Suppressor macrophage treated with lipopolysaccharide for 1 hour (primary cell): Measurements from ENCODE around the gene CFAP20.
"Not testable (repeated sequence)": the region's sequence is repeated elsewhere in the genome, so short reads cannot be mapped to it uniquely, and the experiment has no call there.

ENCODE experiments used
- DNase-seq, 3 donors: peaks; one replicate each; pipeline ENCODE4 v3.0.0-alpha.2; 2020 to 2022

The CFAP20 gene

DNA sequence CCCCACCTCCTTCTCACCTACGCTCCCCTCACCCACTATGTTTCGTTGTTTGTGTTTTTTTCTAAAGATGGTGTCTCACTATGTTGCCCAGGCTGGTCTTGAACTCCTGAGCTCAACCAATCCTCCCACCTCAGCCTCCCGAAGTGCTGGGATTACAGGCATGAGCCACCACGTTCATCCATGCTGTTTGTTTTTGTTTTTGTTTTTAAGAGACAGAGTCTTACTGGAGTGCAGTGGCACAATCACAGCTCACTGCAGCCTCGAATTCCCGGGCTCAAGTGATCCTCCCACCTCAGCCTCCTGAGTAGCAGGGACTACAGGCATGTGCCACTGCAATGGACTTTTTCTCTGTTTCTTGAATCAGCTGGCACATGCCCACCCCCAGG is 33.6 kb downstream of the CFAP20 start:
- not testable (repeated sequence) for DNase-seq

DNA sequence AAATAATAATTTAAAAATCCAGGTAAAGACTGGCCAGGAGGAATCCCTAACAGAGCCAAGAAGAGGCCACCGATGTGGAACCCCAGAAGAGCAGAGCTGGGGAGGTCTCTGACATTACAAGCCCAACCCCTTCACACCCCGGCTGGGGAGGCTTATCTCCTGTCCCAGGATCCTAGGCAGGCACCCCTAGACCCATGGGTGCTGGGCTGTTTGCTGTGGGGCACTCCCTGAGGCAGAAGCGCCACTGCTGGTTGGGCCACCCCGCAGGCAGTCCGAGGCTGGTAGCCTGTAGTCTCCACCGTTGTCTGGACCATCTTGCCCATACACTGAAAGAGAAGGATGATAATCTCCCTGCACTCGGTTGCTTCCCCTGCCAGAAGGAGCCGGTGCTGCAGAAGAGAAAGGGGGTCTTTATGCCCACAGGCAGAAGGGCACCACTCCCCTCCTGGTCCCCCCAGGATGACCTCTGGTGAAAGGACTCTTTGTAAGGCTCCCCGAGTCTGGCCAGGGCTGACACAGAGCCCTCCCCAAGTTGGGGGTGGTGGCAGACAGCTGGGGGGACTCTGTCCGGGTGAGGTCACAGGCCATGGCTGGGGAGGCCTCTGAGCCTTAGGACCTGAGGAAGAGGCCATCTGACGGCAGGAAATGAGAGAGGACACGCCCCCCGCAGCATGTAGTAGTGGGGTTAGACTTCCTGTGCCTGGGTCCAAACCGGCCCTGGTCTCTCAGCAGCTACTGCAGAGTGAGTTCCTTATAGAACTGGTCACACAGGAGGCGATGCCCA is 34.2 kb downstream of the CFAP20 start:
- DNase-seq: no peak

DNA sequence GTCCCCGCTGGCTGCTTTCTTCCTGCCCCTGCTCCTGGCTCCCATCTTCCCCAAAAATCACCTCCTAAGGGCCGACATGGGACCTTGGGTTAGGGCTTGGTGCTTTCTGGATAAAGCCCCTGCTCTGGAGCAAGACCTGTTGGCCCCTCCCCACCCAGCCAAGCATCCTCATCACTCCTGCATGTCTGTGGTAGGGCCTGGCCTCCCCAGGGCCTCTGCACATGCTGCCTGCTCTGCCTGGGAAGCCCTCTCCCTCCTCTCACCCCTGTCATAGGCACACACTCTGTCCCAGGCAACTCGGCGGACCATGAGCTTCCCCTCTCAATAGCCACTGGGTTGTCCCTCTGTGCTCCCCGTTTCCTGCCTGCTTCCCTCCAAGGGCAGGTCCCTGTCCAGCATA is 35.2 kb downstream of the CFAP20 start:
- no peak for DNase-seq

DNA sequence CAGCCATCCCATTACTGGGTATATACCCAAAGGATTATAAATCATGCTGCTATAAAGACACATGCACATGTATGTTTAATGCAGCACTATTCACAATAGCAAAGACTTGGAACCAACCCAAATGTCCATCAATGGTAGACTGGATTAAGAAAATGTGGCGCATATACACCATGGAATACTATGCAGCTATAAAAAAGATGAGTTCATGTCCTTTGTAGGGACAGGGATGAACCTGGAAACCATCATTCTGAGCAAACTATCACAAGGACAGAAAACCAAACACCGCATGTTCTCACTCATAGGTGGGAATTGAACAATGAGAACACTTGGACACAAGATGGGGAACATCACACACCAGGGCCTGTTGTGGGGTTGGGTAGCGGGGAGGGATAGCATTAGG is 38.8 kb downstream of the CFAP20 start:
- DNase-seq: not testable (repeated sequence)

DNA sequence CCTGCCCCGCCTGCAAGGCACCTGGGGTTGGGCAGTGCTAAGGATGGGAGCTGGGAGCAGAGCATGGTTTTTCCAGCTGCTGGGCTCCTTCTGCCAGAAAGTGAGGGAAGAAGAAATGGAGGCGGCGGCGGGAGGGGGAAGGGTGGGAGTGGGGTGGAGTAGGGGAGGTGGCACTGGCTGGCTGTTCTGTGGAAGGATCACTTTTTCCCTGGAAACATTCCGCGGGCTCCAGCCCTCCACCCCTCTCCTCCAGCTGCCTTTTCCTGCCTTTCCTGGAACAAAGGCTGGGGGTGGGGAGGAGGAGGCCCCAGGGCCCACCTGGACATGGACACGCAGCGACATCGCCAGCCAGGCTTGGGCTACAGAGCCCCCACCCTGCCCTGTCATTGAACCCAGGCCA is 41.1 kb downstream of the CFAP20 start:
- no peak for DNase-seq

DNA sequence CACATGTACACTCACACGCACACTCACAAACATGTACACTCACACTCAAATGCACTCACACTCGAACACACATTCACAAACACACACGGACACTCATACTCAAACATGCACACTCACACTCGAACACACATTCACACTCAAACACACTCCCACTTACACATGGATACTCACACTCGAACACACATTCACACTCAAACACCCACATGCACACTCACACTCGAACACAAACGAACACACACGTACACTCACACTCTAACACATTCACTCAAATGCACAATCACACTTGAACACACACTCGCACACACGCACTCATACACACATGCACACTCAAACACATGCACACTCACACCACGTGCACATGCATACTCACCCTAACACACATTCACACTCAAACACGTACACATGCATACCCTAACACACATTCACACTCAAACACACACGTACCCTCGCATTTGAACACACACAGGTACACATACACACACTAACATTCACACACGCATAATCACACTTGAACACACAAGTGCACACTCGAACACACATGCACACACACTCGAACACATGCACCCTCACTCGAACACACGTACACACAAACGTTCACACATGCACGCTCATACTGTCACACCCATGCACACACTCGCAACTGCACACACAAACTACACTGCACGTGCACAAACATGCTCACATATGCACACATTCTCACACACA is 41.8 kb downstream of the CFAP20 start:
- DNase-seq: no peak

DNA sequence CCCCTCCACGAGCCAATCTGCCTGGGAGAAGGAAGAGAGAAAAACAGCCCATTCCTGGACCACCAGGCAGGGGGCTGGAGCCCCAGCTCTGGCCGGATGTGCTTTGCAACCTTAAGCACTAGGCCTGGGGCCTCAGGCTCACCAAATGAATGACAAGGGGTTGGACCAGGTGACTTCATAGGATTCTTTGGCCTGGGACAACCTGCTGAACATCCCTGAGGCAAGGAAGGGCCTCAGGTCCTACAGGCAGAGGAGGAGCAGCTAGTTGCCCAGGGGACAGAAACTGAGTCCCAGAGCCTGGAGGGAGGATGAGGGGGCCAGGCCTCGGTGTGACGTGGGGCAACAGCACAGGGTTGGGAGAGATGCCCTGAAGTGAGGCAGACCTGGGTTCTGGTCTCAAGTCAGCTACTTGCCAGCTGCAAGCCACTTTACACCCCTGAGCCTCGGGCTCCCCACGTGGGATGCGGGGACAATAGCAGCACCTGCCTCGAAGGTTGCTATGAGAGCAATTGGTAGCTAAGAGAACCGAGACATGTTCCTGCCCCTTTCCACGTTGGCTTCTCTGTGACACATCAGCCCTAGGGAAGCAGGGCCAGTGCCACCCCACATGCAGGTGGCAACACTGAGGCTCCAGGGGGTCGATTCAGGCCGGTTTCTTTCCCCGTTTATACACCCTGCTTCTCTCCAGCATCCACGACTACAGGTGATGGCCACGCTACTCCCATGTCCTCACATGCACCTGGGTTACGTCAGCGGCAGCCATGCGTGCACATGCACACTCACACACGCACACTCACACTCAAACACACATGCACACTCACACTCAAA is 42.6 kb downstream of the CFAP20 start:
- DNase-seq: no peak

DNA sequence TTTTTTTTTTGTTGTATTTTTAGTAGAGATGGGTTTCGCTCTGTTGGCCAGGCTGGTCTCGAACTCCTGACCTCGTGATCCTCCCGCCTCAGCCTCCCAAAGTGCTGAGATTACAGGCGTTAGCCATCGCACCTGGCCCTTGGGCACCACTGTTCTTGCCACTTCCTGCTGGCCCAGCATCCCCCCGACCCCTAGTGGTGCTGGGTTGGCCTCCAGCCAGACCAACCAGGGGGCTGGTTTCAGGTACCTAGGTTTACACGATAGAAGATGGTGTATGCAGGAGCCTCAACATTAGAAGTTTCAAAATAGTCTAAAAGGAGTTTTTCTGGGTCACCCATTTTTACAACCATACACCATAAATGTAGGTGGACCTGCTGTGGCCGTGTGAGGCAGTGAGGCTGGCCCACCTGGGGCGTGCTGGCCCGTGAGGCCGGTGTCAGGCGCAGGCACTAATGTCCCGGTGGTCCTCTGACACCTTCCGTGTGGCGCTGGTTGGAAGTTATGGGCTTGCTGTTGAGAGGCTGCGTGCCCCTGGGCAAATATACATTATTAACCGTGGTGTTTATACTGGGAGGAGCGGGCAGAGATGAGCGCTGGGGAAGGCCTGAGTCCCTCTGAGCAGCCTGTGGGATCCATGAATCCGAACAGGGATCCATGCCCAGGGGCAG is 43.5 kb downstream of the CFAP20 start:
- no peak for DNase-seq

DNA sequence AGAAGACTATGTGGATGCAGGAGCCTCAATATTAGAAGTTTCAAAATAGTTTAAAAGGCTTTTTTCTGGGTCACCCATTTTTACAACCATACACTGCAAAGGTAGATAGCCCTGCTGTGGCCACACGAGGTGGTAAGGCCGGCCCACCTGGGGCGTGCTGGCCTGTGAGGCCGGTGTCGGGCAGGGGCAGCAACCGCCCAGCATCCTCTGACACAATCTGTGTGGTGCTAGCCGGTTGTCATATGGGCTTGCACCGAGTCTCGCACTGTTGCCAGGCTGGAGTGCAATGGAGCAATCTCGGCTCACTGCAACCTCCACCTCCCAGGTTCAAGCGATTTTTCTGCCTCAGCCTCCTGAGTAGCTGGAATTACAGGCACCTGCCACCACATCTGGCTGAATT is 44.0 kb downstream of the CFAP20 start:
- no peak for DNase-seq

DNA sequence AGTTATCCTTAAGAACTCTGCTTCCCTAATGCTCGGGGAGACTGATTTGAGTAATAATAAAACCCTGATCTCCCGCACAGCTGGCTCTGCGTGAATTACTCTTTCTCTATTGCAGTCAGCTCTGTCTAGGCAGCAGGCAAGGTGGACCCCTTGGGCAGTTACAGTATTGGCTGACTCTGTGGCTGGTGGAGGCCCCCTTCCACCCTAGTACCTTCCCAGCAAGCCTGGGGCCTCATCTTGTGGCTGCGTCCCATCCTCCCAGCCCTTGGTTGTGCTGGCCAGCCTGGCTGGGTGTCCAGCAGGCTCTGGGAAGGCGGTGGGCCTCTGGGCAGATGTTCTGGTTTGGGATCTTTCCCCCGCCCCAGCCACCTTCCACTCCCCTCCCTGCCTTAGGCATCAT is 44.5 kb downstream of the CFAP20 start:
- no peak for DNase-seq

DNA sequence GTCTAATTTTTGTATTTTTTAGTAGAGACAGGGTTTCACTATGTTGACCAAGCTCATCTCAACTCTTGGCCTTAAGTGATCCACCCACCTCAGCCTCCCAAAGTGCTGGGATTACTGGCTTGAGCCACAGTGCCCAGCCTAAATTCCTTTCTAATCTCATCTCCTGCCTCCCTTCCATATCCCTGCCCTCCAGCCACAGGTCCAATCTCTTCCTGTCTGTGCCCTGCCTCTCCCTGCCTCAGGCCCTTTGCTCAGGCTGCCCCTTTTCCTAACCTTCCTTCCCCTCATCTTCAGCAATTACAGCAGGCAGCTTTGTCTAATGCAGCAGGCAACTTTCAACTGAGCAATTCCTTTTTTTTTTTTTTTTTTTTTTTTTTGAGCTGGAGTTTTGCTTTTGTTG is 46.8 kb downstream of the CFAP20 start:
- no peak for DNase-seq

DNA sequence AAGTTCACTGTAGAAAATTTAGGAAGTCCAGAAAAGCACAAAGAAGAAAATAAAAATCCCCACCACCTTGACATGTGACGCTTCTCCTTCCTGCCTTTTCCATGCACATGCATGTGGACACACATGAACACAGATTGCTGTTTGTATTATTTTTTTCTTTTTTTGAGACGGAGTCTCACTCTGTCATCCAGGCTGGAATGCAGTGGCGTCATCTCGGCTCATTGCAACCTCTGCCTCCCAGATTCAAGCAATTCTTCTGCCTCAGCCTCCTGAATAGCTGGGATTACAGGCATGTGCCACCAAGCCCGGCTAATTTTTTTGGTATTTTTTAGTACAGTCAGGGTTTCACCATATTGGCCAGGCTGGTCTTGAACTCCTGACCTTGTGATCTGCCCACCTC is 48.5 kb downstream of the CFAP20 start:
- not testable (repeated sequence) for DNase-seq

DNA sequence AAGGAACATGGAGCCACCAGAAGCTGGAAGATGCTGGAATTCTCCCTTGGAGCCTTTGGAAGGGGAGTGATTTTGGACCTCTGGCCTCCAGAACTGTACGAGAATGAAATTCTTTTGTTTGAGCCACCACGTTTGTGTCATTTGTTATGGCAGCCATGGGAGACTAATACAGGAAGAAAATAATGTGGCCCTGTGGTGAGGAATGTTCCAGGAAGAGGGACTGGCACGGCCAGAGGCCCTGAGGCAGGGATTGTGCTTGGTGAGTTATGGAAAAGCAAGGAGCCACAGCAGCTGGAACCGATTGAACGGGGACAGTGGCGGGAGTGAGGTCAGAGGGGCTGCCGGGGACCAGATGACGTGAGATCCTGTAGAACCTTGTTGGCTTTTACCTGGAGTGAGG is 51.4 kb downstream of the CFAP20 start:
- no peak for DNase-seq

DNA sequence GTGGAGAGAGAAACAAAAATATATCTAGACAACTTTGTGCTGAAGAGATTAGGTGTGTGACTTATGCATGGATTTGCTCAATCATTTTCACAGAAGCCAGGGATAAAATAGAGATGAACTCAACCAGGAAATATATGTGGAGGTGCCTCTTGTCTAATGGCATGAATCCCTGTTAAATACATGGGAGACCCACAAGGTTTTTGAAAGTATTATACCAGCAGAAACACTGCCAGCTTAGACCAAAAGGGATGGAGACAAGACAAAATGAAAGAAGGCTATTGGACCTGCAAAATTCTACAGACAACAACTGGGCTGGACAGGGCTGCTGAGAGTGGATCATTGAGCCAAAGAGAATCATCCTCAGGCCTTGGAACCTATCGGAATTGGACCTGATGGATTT is 52.7 kb downstream of the CFAP20 start:
- DNase-seq: no peak

DNA sequence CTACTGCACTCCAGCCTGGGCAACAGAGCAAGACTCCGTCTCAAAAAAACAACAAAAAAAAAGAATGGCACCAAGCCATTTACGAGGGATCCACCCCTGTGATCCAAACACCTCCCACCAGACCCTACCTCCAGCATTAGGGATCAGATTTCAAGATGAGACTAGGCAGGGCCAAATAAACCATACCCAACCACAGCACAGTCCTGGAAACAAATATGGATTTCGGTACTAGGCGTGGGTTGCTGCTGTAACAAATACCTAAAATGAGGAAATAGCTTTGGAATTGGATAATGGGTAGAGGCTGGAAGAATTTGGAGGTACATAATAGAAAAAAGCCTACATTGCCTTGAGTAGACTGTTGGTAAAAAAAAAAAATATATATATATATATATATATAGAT is 54.5 kb downstream of the CFAP20 start:
- DNase-seq: no peak

DNA sequence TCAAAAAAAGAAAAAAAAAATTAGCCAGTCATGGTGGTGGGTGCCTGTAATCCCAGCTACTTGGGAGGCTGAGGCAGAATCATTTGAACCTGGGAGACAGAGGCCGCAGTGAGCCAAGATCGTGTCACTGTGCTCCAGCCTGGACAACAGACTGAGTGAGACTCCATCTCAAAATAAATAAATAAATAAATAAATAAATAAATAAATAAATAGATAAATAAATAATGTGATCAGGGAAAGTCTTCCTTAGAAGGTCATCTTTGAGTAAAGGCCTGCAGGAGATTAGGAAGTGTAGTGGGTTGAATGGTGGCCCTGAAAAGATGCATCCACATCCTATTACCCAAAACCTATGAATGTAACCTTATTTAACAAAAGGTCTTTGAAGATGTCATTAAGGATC is 56.1 kb downstream of the CFAP20 start:
- not testable (repeated sequence) for DNase-seq

DNA sequence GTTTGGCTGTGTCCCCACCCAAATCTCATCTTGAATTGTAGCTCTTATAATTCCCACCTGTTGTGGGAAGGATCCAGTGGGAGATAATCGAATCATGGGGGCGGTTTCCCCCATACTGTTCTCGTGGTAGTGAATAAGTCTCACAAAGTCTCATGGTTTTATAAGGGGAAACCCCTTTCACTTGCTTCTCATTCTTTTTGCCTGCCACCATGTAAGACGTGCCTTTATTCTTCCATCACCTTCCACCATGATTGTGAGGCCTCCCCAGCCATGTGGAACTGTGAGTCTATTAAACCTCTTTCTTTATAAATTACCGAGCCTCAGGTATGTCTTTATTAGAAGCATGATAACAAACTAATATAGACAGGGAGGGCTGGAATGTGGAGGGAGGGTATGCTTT is 57.0 kb downstream of the CFAP20 start:
- not testable (repeated sequence) for DNase-seq

DNA sequence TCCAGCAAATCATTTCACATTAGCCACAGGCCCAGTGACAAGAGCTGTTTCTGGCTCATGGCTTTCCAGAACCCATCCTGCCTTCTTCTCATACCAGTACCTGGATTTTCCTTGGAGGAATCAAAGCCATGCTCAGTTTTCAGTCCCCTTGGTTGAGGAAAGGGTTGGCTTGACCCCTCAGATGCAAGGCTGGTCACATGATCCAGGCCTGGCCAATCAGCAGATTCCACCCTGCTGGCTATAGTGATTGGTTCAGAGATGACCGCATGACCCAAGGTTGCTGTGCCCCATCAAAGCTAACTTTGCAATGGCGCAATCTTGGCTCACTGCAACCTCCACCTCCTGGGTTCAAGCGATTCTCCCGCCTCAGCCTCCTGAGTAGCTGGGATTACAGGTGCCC is 58.6 kb downstream of the CFAP20 start:
- DNase-seq: no peak
